GM21390 (cell line): ENCODE measurements around the gene CCDC43.

Experiments used
- ATAC-seq: cut with Tn5 transposase; IDR thresholded peaks from one replicate; pipeline ENCODE4 v1.9.1; 2021; ENCODE audit not compliant: unreplicated experiment

The CCDC43 gene

DNA sequence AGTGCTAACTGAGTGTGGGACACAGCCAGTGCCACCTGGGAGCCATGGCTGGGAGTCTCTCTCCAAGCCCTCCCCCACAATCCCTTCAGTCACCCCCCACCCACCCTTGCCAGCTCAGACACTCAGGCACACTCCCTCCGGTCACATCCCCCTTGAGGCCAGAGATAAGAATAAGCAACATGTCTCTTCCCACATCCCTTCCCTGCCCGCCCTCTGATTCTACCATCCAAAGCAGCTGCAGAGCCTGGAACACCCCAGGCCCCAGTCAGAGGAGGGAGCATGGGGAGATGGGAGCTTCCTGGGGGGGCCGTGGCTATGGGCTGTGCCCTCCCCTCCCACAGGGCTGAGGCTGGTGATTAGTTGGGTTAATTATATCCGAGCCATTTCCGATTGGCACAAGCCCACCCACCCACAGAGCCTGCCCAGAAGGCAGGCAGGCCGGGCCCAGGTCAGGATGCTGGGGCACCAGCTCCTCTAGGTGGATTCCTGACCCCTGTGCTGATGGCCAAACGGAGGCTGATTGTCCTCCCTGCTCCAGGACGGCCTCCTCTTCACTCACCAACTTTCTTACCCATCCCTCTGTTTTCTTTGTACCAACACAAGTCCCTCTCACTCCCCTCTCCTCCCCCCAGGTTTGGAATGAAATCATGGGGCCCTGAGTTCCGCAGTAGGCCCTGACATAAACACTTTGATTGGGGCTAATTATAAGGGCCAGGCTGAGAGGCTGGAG, 61.9 kb downstream of the CCDC43 start:
- ATAC-seq: no peak
